ENCODE data around the gene FLT4.

DNA sequence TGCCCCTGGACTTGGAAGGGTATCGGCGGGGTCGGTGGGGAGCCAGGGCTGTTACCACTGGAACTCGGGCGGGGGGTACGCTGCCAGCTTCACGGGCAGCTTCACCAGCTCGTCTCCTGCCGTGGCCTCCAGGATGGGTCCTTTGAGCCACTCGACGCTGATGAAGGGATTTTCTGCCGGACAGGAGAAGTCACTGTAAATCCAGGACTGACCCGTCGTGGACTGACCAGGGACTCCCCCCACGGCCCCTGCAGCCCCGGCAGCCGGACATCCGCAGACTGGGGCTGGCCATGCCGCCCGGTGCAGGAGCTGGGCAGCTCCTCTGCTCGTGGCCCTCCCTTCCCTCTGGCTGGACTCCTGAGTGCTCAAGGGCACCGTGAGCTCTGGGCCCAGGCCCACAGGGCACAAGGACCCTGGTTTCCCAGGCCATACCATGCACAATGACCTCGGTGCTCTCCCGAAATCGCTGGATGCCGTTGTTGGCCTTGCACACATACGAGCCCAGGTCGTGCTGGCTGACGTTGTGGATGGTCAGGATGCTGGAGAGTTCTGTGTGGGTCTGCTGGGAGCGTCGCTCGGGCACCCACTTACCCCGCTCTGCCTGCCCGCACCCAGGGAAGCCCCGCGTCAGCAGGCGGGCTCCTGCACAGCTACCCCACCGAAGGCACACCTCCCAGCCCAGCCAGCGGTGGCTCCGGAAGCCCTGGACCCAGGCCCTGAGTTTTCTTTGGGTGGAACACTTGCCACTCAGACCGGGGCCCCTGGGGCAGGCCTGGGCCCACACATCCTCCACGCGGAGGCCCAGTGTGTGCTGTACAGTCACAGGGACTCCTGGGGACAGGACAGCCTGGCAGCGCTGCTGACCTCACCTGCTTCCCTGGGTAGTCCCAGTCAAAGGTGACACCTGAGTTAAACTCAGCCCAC is 20.3 kb downstream of the FLT4 start:
- TF ChIP-seq, protein P1, sequence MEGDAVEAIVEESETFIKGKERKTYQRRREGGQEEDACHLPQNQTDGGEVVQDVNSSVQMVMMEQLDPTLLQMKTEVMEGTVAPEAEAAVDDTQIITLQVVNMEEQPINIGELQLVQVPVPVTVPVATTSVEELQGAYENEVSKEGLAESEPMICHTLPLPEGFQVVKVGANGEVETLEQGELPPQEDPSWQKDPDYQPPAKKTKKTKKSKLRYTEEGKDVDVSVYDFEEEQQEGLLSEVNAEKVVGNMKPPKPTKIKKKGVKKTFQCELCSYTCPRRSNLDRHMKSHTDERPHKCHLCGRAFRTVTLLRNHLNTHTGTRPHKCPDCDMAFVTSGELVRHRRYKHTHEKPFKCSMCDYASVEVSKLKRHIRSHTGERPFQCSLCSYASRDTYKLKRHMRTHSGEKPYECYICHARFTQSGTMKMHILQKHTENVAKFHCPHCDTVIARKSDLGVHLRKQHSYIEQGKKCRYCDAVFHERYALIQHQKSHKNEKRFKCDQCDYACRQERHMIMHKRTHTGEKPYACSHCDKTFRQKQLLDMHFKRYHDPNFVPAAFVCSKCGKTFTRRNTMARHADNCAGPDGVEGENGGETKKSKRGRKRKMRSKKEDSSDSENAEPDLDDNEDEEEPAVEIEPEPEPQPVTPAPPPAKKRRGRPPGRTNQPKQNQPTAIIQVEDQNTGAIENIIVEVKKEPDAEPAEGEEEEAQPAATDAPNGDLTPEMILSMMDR (IDR thresholded peaks at IDR 0.05; ENCODE audit: poor library complexity, severe bottlenecking) = no peak
- TF ChIP-seq EZH2 (IDR thresholded peaks at IDR 0.05; ENCODE audit: borderline replicate concordance, insufficient read depth, low read length, poor library complexity, severe bottlenecking) (no peak), EP300 (conservative IDR thresholded peaks at IDR 0.05; ENCODE audit: poor library complexity, severe bottlenecking) (no peak), POLR2AphosphoS5 (IDR thresholded peaks at IDR 0.05) (no peak), MXI1 (conservative IDR thresholded peaks at IDR 0.05; ENCODE audit: poor library complexity, severe bottlenecking) (no peak), RAD21 (conservative IDR thresholded peaks at IDR 0.05) (no peak)
- TF ChIP-seq, protein P2, sequence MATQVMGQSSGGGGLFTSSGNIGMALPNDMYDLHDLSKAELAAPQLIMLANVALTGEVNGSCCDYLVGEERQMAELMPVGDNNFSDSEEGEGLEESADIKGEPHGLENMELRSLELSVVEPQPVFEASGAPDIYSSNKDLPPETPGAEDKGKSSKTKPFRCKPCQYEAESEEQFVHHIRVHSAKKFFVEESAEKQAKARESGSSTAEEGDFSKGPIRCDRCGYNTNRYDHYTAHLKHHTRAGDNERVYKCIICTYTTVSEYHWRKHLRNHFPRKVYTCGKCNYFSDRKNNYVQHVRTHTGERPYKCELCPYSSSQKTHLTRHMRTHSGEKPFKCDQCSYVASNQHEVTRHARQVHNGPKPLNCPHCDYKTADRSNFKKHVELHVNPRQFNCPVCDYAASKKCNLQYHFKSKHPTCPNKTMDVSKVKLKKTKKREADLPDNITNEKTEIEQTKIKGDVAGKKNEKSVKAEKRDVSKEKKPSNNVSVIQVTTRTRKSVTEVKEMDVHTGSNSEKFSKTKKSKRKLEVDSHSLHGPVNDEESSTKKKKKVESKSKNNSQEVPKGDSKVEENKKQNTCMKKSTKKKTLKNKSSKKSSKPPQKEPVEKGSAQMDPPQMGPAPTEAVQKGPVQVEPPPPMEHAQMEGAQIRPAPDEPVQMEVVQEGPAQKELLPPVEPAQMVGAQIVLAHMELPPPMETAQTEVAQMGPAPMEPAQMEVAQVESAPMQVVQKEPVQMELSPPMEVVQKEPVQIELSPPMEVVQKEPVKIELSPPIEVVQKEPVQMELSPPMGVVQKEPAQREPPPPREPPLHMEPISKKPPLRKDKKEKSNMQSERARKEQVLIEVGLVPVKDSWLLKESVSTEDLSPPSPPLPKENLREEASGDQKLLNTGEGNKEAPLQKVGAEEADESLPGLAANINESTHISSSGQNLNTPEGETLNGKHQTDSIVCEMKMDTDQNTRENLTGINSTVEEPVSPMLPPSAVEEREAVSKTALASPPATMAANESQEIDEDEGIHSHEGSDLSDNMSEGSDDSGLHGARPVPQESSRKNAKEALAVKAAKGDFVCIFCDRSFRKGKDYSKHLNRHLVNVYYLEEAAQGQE (IDR thresholded peaks at IDR 0.05; ENCODE audit: borderline replicate concordance) = no peak
